Fibroblast of upper back skin (primary cell): ENCODE measurements around the gene CD302.
"Not testable (repeated sequence)": the region's sequence is repeated elsewhere in the genome, so short reads cannot be mapped to it uniquely, and the experiment has no call there.

ENCODE experiments used
- DNase-seq: peaks from one replicate; pipeline ENCODE4 v3.0.0-alpha.2; 2013

The CD302 gene

GRCh38 chr2:159792599-159792998 is 5.4 kb downstream of the CD302 start:
- no peak for DNase-seq

DNA sequence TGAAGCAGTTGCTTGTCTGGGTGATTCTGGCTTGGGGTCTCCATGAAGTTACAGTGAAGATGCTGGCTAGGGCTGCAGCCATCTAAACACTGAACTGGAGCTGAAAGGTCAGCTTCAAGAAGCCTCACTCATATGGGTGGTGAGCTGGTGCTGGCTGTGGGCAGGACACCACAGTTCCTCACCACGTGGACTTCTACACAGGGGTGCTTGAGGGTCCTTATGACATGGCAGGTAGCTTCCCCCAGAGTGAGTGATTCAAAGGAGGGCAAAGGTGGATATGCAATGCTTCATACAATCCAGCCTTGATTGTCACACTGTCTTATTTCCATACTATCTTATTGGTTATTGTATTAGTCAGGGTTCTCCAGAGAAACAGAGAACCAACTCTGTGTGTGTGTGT is 6.0 kb downstream of the CD302 start:
- DNase-seq: no peak

- no peak for DNase-seq
Observed at GRCh38 chr2:159790323-159790722, 7.7 kb downstream of the CD302 start.

GRCh38 chr2:159788253-159788652 is 9.8 kb downstream of the CD302 start:
- DNase-seq: no peak

- not testable (repeated sequence) for DNase-seq
Observed at GRCh38 chr2:159787647-159788046, 10.4 kb downstream of the CD302 start.

- no peak for DNase-seq
Observed at GRCh38 chr2:159786938-159787337, 11.1 kb downstream of the CD302 start.

DNA sequence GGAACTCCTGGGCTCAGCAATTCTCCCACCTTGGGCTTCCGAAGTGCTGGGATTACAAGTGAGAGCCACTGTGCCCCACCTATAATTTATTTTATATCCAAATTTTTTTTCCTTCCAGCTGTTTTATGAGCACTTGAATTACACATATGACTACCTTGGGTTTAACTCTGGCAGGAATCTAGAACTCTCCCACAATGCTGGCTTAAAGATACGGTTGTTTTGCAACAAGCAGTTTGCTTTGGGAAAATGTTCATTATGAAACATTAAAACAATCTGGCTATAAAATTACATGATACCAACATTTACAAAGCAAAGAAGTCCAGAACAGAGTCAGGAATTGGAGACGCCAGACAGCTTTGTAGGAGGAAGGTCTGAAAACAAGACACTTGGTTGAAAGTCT is 12.8 kb downstream of the CD302 start:
- no peak for DNase-seq

GRCh38 chr2:159784744-159785143 is 13.3 kb downstream of the CD302 start:
- not testable (repeated sequence) for DNase-seq

GRCh38 chr2:159783556-159783955 is 14.5 kb downstream of the CD302 start:
- no peak for DNase-seq

- DNase-seq: no peak
Observed at GRCh38 chr2:159776321-159776720, 21.7 kb downstream of the CD302 start.

- peak; percentile 14 for DNase-seq
Observed at GRCh38 chr2:159775021-159775420, 23.0 kb downstream of the CD302 start.

GRCh38 chr2:159774370-159774990 is 23.5 kb downstream of the CD302 start:
- DNase-seq: no peak

GRCh38 chr2:159773886-159774285 is 24.1 kb downstream of the CD302 start:
- DNase-seq: no peak

- no peak for DNase-seq
Observed at GRCh38 chr2:159773426-159773825, 24.6 kb downstream of the CD302 start.

DNA sequence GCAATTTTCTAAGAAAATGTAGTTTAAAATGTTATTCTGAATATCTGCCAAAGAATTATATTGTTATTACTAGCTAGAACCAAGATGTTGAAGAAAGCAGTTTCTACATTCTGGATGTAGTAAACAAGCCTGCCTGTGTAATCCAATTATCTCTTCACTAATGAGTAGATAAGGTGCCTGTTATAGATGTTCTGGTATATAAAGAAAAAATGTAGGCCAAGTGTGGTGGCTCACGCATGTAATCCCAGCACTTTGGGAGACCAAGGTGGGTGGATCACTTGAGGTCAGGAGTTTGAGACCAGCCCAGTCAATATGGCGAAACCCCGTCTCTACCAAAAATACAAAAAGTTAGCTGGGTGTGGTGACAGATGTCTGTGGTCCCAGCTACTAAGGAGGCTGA is 28.9 kb downstream of the CD302 start:
- DNase-seq: no peak

DNA sequence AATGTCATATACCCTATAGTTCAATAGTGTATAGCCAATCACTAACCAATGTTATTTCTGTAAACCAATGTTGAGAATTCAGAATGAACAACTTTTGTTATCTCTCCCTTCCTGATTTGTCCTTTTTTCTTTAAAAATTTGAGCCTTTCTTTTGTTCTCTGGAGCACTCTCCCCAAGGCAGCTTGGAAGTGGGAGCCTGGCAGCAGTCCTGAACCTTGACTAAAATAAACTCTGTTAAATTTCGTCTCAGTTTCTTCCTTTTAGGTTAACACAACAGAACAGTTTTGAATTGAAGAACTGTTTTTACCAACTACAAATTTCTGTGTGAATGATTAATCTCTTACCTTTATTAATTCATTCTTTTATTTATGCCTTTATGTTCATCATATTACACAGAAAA is 35.9 kb downstream of the CD302 start:
- no peak for DNase-seq

- DNase-seq: peak; percentile 9
Observed at GRCh38 chr2:159760326-159760725, 37.7 kb downstream of the CD302 start.

DNA sequence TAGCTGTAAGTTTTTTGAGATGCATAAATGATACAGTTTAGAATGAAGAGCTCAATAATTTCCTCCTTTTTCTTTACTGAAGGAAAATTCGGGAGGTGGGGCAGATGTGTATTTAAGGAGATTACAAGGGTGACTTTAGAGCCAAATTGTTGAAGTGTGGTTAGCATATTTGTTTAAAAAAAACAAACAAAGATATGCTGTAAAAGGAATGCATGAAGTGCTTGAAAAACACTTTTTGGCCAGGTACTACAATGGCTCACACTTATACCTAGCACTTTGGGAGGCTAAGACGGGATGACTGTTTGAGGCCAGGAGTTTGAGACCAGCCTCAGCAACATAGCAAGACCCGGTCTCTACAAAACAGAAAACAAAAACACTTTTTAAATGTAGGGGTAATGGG is 38.4 kb downstream of the CD302 start:
- DNase-seq: no peak

GRCh38 chr2:159758686-159759085 is 39.3 kb downstream of the CD302 start:
- no peak for DNase-seq

DNA sequence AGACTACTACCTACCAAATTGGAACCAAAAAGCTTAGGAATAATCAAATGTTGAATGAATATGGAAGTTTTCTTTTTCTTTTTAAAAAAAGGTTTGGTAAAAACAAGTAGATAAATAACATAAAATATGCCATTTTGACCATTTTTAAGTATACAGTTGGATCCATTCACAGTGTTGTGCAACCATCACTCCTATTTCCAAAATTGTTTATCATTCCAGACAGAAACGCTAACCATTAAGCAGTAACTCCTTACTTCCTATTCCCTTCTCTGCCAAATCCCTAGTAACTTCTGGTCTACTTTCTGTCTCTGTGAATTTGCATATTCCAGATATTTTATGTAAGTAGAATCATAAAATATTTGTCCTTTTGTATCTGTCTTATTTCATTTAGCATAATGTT is 39.8 kb downstream of the CD302 start:
- DNase-seq: no peak

DNA sequence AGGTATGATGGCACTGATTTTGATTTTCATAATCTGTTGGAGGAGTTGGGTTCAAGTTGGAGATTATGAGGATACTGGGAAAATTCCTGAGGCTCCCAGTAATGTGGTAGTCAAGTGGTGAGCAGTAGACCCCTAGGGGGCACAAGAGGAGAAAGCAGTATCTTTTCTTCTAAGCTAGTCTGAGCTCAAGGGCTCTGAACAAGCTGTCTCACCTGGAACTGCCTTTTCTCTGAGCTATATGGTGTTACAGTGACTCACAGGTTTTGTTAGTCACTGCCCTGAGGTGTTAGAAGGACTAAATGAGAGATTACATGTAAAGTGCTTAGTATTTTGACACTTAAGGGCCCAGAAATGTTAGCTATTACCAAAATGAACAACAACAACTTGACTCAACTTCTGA is 42.2 kb downstream of the CD302 start:
- peak; percentile 12 for DNase-seq

GRCh38 chr2:159755014-159755413 is 43.0 kb downstream of the CD302 start:
- no peak for DNase-seq

GRCh38 chr2:159753797-159754196 is 44.2 kb downstream of the CD302 start:
- no peak for DNase-seq

- DNase-seq: no peak
Observed at GRCh38 chr2:159750873-159751272, 47.1 kb downstream of the CD302 start.

DNA sequence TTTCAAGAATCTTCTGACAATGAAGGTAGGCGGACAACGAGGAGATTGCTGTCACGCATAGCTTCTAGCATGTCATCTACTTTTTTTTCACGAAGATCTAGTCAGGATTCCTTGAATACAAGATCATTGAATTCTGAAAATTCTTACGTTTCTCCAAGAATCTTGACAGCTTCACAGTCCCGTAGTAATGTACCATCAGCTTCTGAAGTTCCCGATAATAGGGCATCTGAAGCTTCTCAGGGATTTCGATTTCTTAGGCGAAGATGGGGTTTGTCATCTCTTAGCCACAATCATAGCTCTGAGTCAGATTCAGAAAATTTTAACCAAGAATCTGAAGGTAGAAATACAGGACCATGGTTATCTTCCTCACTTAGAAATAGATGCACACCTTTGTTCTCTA is 49.9 kb downstream of the CD302 start:
- DNase-seq: no peak

DNA sequence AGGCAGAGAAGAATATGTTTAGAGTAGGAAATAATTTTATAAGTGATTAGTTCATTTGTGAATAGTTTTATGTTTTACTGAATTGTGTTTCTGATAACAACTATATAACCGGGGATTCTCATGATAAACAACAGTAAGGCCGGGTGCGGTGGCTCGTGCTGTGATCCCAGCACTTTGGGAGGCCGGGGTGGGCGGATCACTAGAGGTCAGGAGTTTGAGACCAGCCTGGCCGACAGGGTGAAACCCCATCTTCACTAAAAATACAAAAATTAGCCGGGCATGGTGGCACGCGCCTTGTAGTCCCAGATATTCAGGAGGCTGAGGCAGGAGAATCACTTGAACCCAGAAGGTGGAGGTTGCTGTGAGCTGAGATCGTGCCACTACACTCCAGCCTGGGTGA is 52.8 kb downstream of the CD302 start:
- DNase-seq: not testable (repeated sequence)
